A549 (cell line): Measurements from ENCODE around the gene NEDD4L. TPM values are rescaled to one million over a fixed set of nuclear protein-coding genes. Genes with fewer than 3 reads are reported as not detected.

Experiments
- ATAC-seq, 2 experiments: fragments of 200-7000 bp in 1 of 2; fragments of >200 bp in 1 of 2; cut with Nextera tagmentation in 1 of 2; cut with Tn5 transposase in 1 of 2; 3 replicates each; pipeline versions ENCODE4 v1.8.0 to v1.9.1; 2018 to 2020; ENCODE audit warnings: mild to moderate bottlenecking in 1 of 2, moderate library complexity in 1 of 2
- CTCF ChIA-PET: fragments of 300-600 bp; sonication (Branson Sonifier 250); formaldehyde crosslinking; extraction: SDS; loops from one replicate; lab custom pipeline; 2021; ENCODE audit warnings: antibody characterized with exemption, inconsistent platforms; lab: Yijun Ruan, JAX
- POLR2A ChIA-PET: fragments of 350-600 bp; formaldehyde crosslinking; extraction: SDS; loops from one replicate; lab custom pipeline; 2021; ENCODE audit warnings: antibody characterized with exemption, inconsistent platforms; lab: Yijun Ruan, JAX
- DNase-seq, 2 experiments: peaks; one replicate each; pipeline versions ENCODE4 v3.0.0 to v3.0.0-alpha.2; 2011 to 2016; ENCODE audit warnings: low read depth in 1 of 2, low spot score in 1 of 2
- FAIRE-seq: peaks from 2 replicates; lab custom pipeline; 2011; peaks lifted over from hg19 to GRCh38; lab: Jason Lieb, UNC
- H3K27ac ChIP-seq, 2 experiments: fragments of >200 bp; sonication (Bioruptor Twin); formaldehyde crosslinking; 3 replicates each; pipeline ENCODE4 v1.5.1; 2016 to 2017
- H3K4me1 ChIP-seq: fragments of >200 bp; sonication (Bioruptor Twin); formaldehyde crosslinking; 3 replicates; pipeline ENCODE4 v1.6.1; 2016
- H3K4me2 ChIP-seq: fragments of >200 bp; sonication (Bioruptor Twin); formaldehyde crosslinking; 3 replicates; pipeline ENCODE4 v1.6.1; 2016
- H3K4me3 ChIP-seq: fragments of >200 bp; sonication (Bioruptor Twin); formaldehyde crosslinking; 3 replicates; pipeline ENCODE4 v1.5.1; 2016
- H3K9me3 ChIP-seq: fragments of >200 bp; sonication (Bioruptor Twin); formaldehyde crosslinking; 3 replicates; pipeline ENCODE4 v1.6.1; 2016
- BCL3 ChIP-seq: fragments of >200 bp; sonication (Bioruptor Twin); formaldehyde crosslinking; IDR thresholded peaks from 3 replicates; pipeline ENCODE4 v1.6.1; 2016
- BHLHE40 ChIP-seq: IDR thresholded peaks from 2 replicates; pipeline ENCODE4 v1.6.1; 2012; ENCODE audit warnings: low read depth, low read length, inconsistent platforms
- CHD2 ChIP-seq: fragments of 150-350 bp; IDR thresholded peaks from 2 replicates; pipeline ENCODE4 v1.6.1; 2014; ENCODE audit warnings: low read length; ENCODE audit not compliant: partially characterized antibody
- CTCF ChIP-seq: fragments of >200 bp; sonication (Bioruptor Twin); formaldehyde crosslinking; IDR thresholded peaks from 3 replicates; pipeline ENCODE4 v1.5.1; 2016
- E2F6 ChIP-seq: IDR thresholded peaks from 2 replicates; pipeline ENCODE4 v1.6.1; 2012; ENCODE audit warnings: low read depth, borderline replicate concordance
- EHF ChIP-seq: fragments of 250-450 bp; sonication (Bioruptor Pico); IDR thresholded peaks from 2 replicates; pipeline ENCODE4 v1.5.0; 2020; ENCODE audit warnings: mild to moderate bottlenecking
- EHMT2 ChIP-seq: fragments of 200-600 bp; sonication (generic); IDR thresholded peaks from 2 replicates; pipeline ENCODE4 v1.6.1; 2016; ENCODE audit warnings: antibody characterized with exemption, low read depth, mild to moderate bottlenecking, moderate library complexity
- ESRRA ChIP-seq: fragments of 150-350 bp; IDR thresholded peaks from 2 replicates; pipeline ENCODE4 v1.6.1; 2014; ENCODE audit warnings: mild to moderate bottlenecking, low read length, borderline replicate concordance
- FOXS1 ChIP-seq: fragments of 250-450 bp; sonication (Bioruptor Pico); IDR thresholded peaks from 2 replicates; pipeline ENCODE4 v1.5.0; 2020; ENCODE audit warnings: mild to moderate bottlenecking, moderate library complexity
- GATA3 ChIP-seq: IDR thresholded peaks from 2 replicates; pipeline ENCODE4 v1.6.1; 2012; ENCODE audit warnings: borderline replicate concordance
- HDAC2 ChIP-seq: fragments of 200-600 bp; sonication (generic); IDR thresholded peaks from 2 replicates; pipeline ENCODE4 v1.6.1; 2016
- HOXA7 ChIP-seq: fragments of 250-450 bp; sonication (Bioruptor Pico); IDR thresholded peaks from 2 replicates; pipeline ENCODE4 v1.5.0; 2020; ENCODE audit warnings: mild to moderate bottlenecking, moderate library complexity
- HOXB13 ChIP-seq: fragments of 250-450 bp; sonication (Bioruptor Pico); IDR thresholded peaks from 2 replicates; pipeline ENCODE4 v1.5.0; 2020; ENCODE audit warnings: low read depth, mild to moderate bottlenecking, moderate library complexity
- RCOR1 ChIP-seq: fragments of 150-350 bp; IDR thresholded peaks from 2 replicates; pipeline ENCODE4 v1.6.1; 2014; ENCODE audit warnings: antibody characterized with exemption, low read length, low read depth
- RFX5 ChIP-seq: fragments of 450-650 bp; IDR thresholded peaks from 2 replicates; pipeline ENCODE4 v1.7.1; 2014; ENCODE audit warnings: antibody characterized with exemption, mild to moderate bottlenecking, moderate library complexity
- SMC3 ChIP-seq: fragments of >200 bp; sonication (Bioruptor Twin); formaldehyde crosslinking; IDR thresholded peaks from 3 replicates; pipeline ENCODE4 v1.6.1; 2018; ENCODE audit warnings: inconsistent platforms
- SREBF2 ChIP-seq: fragments of 450-650 bp; IDR thresholded peaks from 2 replicates; pipeline ENCODE4 v1.6.1; 2014; ENCODE audit warnings: mild to moderate bottlenecking, moderate library complexity
- TFCP2L1 ChIP-seq: fragments of 250-450 bp; sonication (Bioruptor Pico); IDR thresholded peaks from 2 replicates; pipeline ENCODE4 v1.5.0; 2021; ENCODE audit warnings: mild to moderate bottlenecking
- TP53 ChIP-seq: fragments of 250-450 bp; sonication (Bioruptor Pico); IDR thresholded peaks from 2 replicates; pipeline ENCODE4 v1.5.0; 2021; ENCODE audit warnings: mild to moderate bottlenecking, moderate library complexity
- USF2 ChIP-seq: fragments of 450-650 bp; IDR thresholded peaks from 2 replicates; pipeline ENCODE4 v1.6.1; 2014; ENCODE audit warnings: antibody characterized with exemption
- ZC3H11A ChIP-seq: fragments of 450-650 bp; IDR thresholded peaks from 2 replicates; pipeline ENCODE4 v1.6.1; 2014; ENCODE audit warnings: antibody characterized with exemption, mild to moderate bottlenecking
- ZFP36 ChIP-seq: fragments of 450-650 bp; IDR thresholded peaks from 2 replicates; pipeline ENCODE4 v1.6.1; 2014; ENCODE audit warnings: borderline replicate concordance; ENCODE audit not compliant: partially characterized antibody
- WGBS: methylation state at CpG from one replicate; pipeline ENCODE4 v1.1.6; 2017; ENCODE audit errors: missing lambda C conversion rate; 5-methylcytosine and 5-hydroxymethylcytosine counted together
- polyA plus RNA-seq, 4 experiments: library from polyadenylated mRNA; depleted of rRNA in 3 of 4; stranded (reverse); fragments of >200 nt; fragmentation: RNase III in 1 of 4; extraction: RNeasy Plus Mini Kit Qiagen cat#74134 plus additional on column Dnase treatment in 1 of 4; gene quantifications; 2 replicates in 3 of 4; 3 replicates in 1 of 4; pipeline ENCODE4 v1.2.3, GENCODE V29; 2011 to 2017

The NEDD4L gene
- polyA plus RNA-seq, 2 of the 4 experiments (the other 2 are of a cell fraction): 18.0 to 36.5 TPM

DNA sequence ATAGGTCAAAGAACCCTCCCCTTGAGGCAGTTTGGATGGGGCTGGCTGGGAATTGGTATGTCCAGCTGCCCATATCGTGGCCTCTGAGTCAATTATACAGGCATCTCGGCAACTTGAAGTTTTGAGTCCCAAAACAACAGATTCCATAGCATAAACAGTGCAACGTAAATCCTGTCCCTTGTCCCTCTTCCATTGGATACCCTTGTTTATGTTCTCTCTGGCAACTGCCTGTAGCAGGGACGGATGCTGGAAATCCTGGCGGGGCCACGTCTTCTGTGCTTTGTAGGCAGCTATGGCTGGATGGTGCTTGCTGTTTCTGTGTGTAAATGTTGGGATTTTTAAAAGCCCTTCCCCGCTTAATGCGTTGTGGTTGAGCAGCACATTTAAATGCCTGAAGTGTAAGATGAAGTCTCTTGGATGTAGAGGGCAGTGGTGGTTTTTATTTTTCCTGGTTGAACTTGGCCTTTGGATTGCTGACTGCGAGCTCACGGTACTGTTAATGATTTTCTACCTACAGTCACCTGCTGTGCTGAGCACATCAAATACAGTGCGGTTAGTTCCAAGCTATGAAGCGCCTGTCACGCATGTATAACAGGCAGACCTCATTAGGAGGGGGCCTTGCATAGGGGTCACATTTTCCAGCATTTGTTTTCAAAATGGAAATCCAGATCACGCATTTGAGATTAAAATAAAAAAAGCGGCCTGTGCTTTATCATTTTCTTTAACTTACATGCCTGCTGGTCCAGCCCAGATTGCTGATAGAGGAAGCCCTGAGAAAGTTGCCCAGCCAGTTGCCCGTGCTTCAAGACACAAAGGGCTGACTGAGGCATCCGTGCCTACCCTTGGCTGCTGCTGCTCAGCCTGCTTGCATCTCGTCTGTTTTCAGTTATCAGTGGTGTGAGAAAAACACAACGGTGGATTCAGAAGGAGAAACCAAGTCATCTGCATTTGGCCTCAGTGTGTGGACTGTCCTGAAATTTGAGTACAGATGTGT lies 84.7 kb downstream of the NEDD4L start:
- H3K9me3 ChIP-seq: 0 out of 3 replicates have a peak, but pooled peaks cover 3% of the 10 kb centered on the region
- no peak for DNase-seq
- TF ChIP-seq ZC3H11A (no peak), RFX5 (no peak), HOXA7 (no peak), GATA3 (no peak), BHLHE40 (no peak), ZFP36 (no peak), SMC3 (no peak), FOXS1 (CRISPR knock-in tag) (no peak), BCL3 (no peak), CTCF (no peak), CHD2 (no peak), EHF (no peak), EHMT2 (no peak), RCOR1 (no peak), E2F6 (no peak), TFCP2L1 (CRISPR knock-in tag) (no peak)
- TF ChIP-seq, all 56 proteins: peak for 0
- FAIRE-seq: no peak
- no peak overlapping the region for H3K4me3 ChIP-seq
- ATAC-seq: no peak
- ChIA-PET POLR2A (no interaction called here), CTCF (no interaction called here)
- no peak overlapping the region for H3K27ac ChIP-seq
- H3K4me1 ChIP-seq: no peaks in the 10 kb centered on the region
- no peak overlapping the region for H3K4me2 ChIP-seq
- 94% methylated on average over 19 of the region's 19 CpGs for WGBS

DNA sequence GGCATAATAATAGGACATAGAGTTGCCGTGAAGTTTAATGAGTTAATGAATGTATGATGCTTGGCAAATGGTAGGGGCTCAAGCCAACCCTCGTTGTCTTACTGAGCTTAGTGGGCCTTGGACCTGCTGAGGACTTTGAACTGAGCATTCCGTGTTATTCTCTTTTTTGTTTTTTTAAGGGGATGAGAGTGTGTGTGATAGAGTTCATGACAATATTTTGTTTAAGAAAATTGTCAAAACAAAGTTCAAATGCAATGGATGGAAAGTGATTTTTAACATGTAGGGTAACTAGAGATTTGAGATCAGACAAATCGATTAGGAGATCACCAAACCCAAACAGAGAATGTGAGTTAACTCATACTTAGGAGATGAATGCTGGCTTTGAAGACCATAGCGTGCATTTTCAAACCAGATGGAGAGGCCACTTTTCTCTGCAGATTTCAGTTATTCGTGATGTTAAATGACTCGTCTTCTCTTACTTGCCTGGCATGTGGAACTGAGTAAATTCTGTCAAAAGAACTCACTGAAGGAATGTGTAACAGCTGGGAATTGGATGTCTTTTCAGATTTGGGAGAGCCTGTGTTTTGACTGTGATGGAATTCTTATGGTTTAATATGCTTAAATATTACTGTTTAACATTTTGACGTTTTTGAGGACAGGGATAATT lies 88.7 kb downstream of the NEDD4L start:
- FAIRE-seq: no peak
- POLR2A ChIA-PET: no interaction called here
- Histone ChIP-seq H3K4me3 (no peak overlapping the region), H3K9me3 (0 out of 3 replicates have a peak, but pooled peaks cover 3% of the 10 kb centered on the region), H3K27ac (no peak overlapping the region), H3K4me2 (no peak overlapping the region), H3K4me1 (0 out of 3 replicates have a peak, but pooled peaks cover 4% of the 10 kb centered on the region)
- no peak for DNase-seq
- no peak for ATAC-seq
- CTCF ChIA-PET: interaction anchor here (1.8 to 2.8 kb wide), 2 partner anchors 11 to 89 kb away, joined by 6 to 12 read pairs; partner anchors contain the start of gene NEDD4L
- TF ChIP-seq EHMT2: no peak
- no peak for TF ChIP-seq USF2
- no peak for TF ChIP-seq E2F6
- TF ChIP-seq RCOR1: no peak
- TF ChIP-seq HOXB13 (CRISPR knock-in tag): no peak
- TF ChIP-seq FOXS1 (CRISPR knock-in tag): no peak
- TF ChIP-seq HDAC2: no peak
- TF ChIP-seq RFX5: no peak
- no peak for TF ChIP-seq ESRRA
- TF ChIP-seq SREBF2: no peak
- no peak for TF ChIP-seq TP53 (CRISPR knock-in tag)
- 61% methylated on average over 8 of the region's 8 CpGs for WGBS
